GM18909 (cell line): ENCODE data around the gene WIPF3.
"Not testable (repeated sequence)": the region's sequence is repeated elsewhere in the genome, so short reads cannot be mapped to it uniquely, and the experiment has no call there.

ENCODE experiments used
- ATAC-seq: cut with Tn5 transposase; IDR thresholded peaks from one replicate; pipeline ENCODE4 v1.9.1; 2021; ENCODE audit warnings: mild to moderate bottlenecking; ENCODE audit not compliant: unreplicated experiment, poor library complexity

The WIPF3 gene

DNA sequence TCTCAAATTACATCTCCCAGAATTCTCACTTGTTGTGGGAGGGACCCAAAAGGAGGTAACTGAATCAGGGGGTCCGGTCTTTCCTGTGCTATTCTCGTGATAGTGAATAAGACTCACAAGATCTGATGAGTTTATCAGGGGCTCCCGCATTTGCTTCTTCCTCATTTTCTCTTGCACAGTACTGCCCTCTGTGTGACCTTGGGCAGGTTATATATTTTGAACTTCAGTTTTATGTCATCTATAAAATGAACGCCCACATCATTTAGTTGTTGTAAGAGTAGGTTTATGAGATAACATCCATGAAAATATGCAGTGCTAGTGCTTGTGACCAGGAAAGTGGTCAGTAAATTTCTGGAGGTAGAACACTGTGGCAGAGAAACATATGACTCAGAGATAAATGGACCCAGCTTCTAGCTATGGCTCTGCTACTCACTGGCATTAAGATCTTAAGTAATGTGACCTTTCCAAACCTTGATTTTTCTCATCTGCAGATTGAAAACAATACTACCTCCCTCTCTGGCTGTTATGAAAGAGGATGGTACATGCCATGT lies 139.0 kb downstream of the WIPF3 start:
- ATAC-seq: no peak

GRCh38 chr7:29946428-29947186 lies 140.3 kb downstream of the WIPF3 start:
- ATAC-seq: no peak

DNA sequence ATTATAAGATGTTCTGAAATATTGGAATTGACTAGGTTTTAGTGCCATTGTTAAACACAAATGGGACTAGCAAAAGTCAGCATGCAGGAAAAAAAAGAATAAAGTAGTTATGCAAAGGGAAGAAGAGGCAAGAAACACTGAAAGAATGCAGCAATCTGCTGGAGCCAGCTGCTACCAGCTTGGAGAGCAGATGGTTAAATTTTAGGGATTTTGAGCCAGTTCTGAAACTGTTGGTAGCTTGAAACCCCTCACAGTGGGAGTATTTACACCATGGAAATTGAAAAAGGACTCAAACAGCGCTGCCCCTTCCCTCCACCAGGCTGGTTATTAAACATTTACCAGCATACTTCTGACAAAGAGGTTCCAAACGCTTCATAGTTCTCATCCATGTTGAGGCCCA lies 142.3 kb downstream of the WIPF3 start:
- no peak for ATAC-seq

- ATAC-seq: no peak
These were observed 144.2 kb downstream of the WIPF3 start for GRCh38 chr7:29950480-29950879.

GRCh38 chr7:29951206-29951605 lies 144.9 kb downstream of the WIPF3 start:
- ATAC-seq: no peak

- no peak for ATAC-seq
These were observed 147.5 kb downstream of the WIPF3 start for GRCh38 chr7:29953726-29954347.

- no peak for ATAC-seq
These were observed 148.9 kb downstream of the WIPF3 start for GRCh38 chr7:29955075-29955792.

GRCh38 chr7:29955799-29956486 lies 149.6 kb downstream of the WIPF3 start:
- peak; percentile 85 for ATAC-seq

DNA sequence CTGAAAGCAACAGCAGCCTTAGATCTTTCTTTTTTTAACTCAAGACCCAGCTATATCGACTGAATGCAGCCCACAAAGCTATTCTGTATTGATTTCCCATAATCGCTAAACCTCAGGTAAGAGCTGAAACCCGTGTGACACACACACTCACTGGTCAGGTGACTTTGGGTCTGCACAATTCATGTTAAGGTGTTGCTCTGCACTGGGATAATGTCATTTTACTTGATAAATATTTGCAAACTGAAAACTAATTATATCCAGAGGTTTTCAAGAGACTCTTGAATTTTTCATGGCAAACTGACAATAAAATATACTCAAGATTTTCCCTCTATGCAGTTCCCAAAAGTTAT lies 150.2 kb downstream of the WIPF3 start:
- peak; percentile 19 for ATAC-seq

DNA sequence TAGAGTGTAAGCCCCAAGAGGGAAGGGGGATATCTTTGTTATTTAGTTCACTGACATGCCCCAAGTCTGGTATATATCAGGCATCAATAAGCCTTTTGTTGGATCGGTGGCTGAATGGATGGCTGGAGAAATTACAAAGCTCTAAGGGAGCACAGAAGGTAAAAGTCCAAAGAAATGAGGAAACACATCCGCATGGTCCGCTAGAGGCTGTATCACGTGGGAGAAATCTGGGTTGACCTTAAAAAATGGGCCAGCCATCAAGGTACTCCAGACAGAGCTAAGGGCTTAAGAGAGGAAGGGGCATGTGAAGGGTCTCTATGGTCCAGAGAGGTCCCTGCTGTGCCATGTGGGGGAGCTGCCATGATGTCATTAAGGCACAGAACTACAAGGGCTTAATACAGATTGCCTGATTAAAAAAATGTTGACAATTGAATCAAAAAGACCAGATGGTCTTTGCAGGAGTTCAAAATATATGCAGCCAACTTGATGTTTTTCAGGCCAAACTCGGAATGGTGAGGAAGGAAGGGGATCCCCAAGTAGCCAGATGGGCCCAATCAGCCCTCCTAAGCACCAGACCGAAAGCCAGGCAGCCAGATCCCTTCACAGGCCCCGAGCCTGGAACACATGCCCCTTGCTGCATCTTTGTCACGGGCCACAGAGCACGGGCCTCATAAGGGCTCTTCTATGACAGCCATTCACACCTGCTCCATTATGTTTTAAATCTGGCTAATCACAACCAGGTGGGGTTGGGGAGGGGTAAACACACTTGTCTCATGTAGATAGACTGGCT lies 151.4 kb downstream of the WIPF3 start:
- ATAC-seq: no peak

DNA sequence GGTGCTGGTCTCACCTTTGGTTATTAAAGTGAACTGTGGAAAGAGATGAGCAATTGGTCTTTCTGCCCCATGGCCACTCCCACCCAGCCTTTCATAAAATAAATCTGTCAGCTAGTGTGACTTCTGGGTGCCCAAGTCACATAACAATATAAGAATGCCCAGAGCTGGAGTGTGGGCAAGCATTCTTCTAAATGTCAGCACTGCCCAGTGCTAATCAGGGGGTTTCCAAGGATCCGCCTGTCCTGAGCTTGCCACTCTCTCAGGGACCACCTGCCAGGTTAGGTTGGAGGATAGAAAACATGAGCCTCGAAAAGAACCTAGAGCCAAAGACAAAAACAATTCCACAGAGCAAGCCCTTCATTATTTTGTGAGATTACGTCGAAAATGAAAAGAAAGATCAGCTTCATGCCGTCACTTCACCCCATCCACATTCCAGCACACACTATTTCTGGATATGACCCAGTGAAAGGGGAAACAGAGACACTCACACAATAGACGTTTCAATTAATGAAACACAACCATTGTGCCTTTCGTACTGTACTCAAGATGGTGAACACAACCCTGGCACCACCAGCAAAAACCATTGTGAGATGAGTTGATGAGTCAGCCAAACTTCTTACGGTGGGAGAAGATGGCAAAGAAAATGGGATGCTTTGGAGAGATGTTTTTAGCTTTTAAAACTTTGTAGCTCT lies 152.5 kb downstream of the WIPF3 start:
- ATAC-seq: no peak

DNA sequence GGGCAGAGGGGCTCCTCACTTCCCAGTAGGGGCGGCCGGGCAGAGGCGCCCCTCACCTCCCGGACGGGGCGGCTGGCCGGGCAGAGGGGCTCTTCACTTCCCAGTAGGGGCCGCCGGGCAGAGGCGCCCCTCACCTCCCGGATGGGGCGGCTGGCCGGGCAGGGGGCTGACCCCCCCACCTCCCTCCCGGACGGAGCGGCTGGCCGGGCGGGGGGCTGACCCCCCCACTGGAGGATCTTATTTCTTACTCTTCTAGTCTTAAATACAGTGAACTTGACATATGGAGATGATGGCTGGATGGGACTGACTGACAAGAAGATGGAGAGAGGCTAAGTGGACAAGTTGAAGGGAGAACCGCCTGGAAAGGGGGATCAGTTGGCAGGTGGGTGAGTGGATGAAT lies 155.3 kb downstream of the WIPF3 start:
- not testable (repeated sequence) for ATAC-seq

GRCh38 chr7:29962035-29962434 lies 155.7 kb downstream of the WIPF3 start:
- no peak for ATAC-seq

GRCh38 chr7:29965030-29965429 lies 158.7 kb downstream of the WIPF3 start:
- ATAC-seq: no peak
